Trophoblast cell (in vitro differentiated cells and primary cell): ENCODE data around the gene RASSF1.

ENCODE experiments used
- DNase-seq, 2 donors: peaks; one replicate each; pipeline ENCODE4 v3.0.0-alpha.2; 2016
- H2AFZ ChIP-seq: 2 replicates; pipeline ENCODE4 v1.6.1; 2013; ENCODE audit warnings: low read length, moderate library complexity, mild to moderate bottlenecking; ENCODE audit not compliant: insufficient read depth, poor library complexity
- H2AK5ac ChIP-seq: 2 replicates; pipeline ENCODE4 v1.6.1; 2013; ENCODE audit warnings: mild to moderate bottlenecking, low read length
- H2BK120ac ChIP-seq: 2 replicates; pipeline ENCODE4 v1.6.1; 2013; ENCODE audit warnings: low read length, mild to moderate bottlenecking, moderate library complexity; ENCODE audit not compliant: insufficient read depth, poor library complexity
- H2BK12ac ChIP-seq: 2 replicates; pipeline ENCODE4 v1.6.1; 2013; ENCODE audit warnings: mild to moderate bottlenecking, low read length, moderate library complexity
- H2BK5ac ChIP-seq: 2 replicates; pipeline ENCODE4 v1.6.1; 2013; ENCODE audit warnings: low read length, low read depth, moderate library complexity, mild to moderate bottlenecking; ENCODE audit not compliant: poor library complexity
- H3K14ac ChIP-seq: 2 replicates; pipeline ENCODE4 v1.6.1; 2013; ENCODE audit warnings: mild to moderate bottlenecking, low read length
- H3K18ac ChIP-seq: 2 replicates; pipeline ENCODE4 v1.6.1; 2013; ENCODE audit warnings: mild to moderate bottlenecking, low read length
- H3K23ac ChIP-seq: 2 replicates; pipeline ENCODE4 v1.6.1; 2013; ENCODE audit warnings: low read length
- H3K27ac ChIP-seq: 2 replicates; pipeline ENCODE4 v1.5.1; 2013; ENCODE audit warnings: low read depth, mild to moderate bottlenecking, inconsistent platforms, low read length, moderate library complexity
- H3K27me3 ChIP-seq: 2 replicates; pipeline ENCODE4 v1.6.1; 2013; ENCODE audit warnings: inconsistent platforms, mild to moderate bottlenecking, low read length, moderate library complexity; ENCODE audit not compliant: insufficient read depth
- H3K36me3 ChIP-seq, 2 experiments: 1 replicate in 1 of 2; 2 replicates in 1 of 2; pipeline ENCODE4 v1.6.1; 2013; ENCODE audit warnings: low read length in 2 of 2, mild to moderate bottlenecking in 2 of 2, moderate library complexity in 1 of 2; ENCODE audit not compliant: insufficient read depth in 2 of 2, control insufficient read depth in 1 of 2
- H3K4ac ChIP-seq: 2 replicates; pipeline ENCODE4 v1.6.1; 2013; ENCODE audit warnings: low read depth, mild to moderate bottlenecking, low read length, moderate library complexity
- H3K4me1 ChIP-seq, 2 experiments: 1 replicate in 1 of 2; 2 replicates in 1 of 2; pipeline ENCODE4 v1.6.1; 2013; ENCODE audit warnings: low read length in 2 of 2, mild to moderate bottlenecking in 2 of 2, moderate library complexity in 1 of 2; ENCODE audit not compliant: insufficient read depth in 2 of 2, control insufficient read depth in 1 of 2
- H3K4me2 ChIP-seq: 2 replicates; pipeline ENCODE4 v1.6.1; 2013; ENCODE audit warnings: inconsistent platforms, mild to moderate bottlenecking, low read length, moderate library complexity
- H3K4me3 ChIP-seq: 2 replicates; pipeline ENCODE4 v1.5.1; 2013; ENCODE audit warnings: mild to moderate bottlenecking, low read depth, low read length, inconsistent platforms
- H3K79me1 ChIP-seq: one replicate; pipeline ENCODE4 v1.6.1; 2013; ENCODE audit warnings: low read length
- H3K79me2 ChIP-seq: 2 replicates; pipeline ENCODE4 v1.6.1; 2013; ENCODE audit warnings: low read length, mild to moderate bottlenecking; ENCODE audit not compliant: control insufficient read depth, insufficient read depth, poor library complexity
- H3K9ac ChIP-seq: 2 replicates; pipeline ENCODE4 v1.6.1; 2013; ENCODE audit warnings: mild to moderate bottlenecking, low read length
- H3K9me3 ChIP-seq: 2 replicates; pipeline ENCODE4 v1.6.1; 2013; ENCODE audit warnings: low read depth, mild to moderate bottlenecking, control low read depth, inconsistent platforms, low read length; ENCODE audit not compliant: insufficient read depth
- H4K12ac ChIP-seq: 2 replicates; pipeline ENCODE4 v1.6.1; 2013; ENCODE audit warnings: low read depth, mild to moderate bottlenecking, low read length, moderate library complexity
- H4K8ac ChIP-seq: 2 replicates; pipeline ENCODE4 v1.6.1; 2013; ENCODE audit warnings: low read depth, mild to moderate bottlenecking, low read length, moderate library complexity
- H4K91ac ChIP-seq: one replicate; pipeline ENCODE4 v1.6.1; 2013; ENCODE audit warnings: low read depth, mild to moderate bottlenecking, low read length, moderate library complexity
- WGBS: extraction: QIAGEN DNeasy Blood & Tissue Kit; methylation state at CpG from one replicate; pipeline ENCODE4 v1.1.7; 2013; ENCODE audit warnings: missing lambda C conversion rate; ENCODE audit not compliant: insufficient read length, insufficient coverage; ENCODE audit errors: extremely low coverage; 5-methylcytosine and 5-hydroxymethylcytosine counted together

Gene RASSF1

GRCh38 chr3:50325497-50326181 is 15.0 kb downstream of the RASSF1 start:
- Histone ChIP-seq H3K14ac (no peak overlapping the region), H3K79me2 (peaks cover 15% of the 10 kb centered on the region), H2BK5ac (no peak overlapping the region), H3K79me1 (peaks cover 19% of the 10 kb centered on the region), H3K9me3 (peaks cover 1% of the 10 kb centered on the region), H3K27ac (no peak overlapping the region), H4K91ac (no peak overlapping the region), H2AFZ (no peak overlapping the region), H3K23ac (no peak overlapping the region), H3K9ac (no peak overlapping the region), H3K27me3 (no peaks in the 10 kb centered on the region), H3K4me2 (no peak overlapping the region), H3K4ac (no peak overlapping the region), H3K36me3 (peaks cover 28 to 30% of the 10 kb centered on the region in 2 experiments), H2BK12ac (no peak overlapping the region), H4K12ac (no peak overlapping the region), H4K8ac (no peak overlapping the region), H3K4me1 (peaks cover 14 to 18% of the 10 kb centered on the region in 2 experiments), H2AK5ac (no peak overlapping the region), H2BK120ac (no peak overlapping the region), H3K4me3 (no peak overlapping the region), H3K18ac (no peak overlapping the region)
- WGBS = no CpG with 5 or more reads among the region's 11 CpGs
- no peak for DNase-seq

GRCh38 chr3:50325113-50325480 is 15.5 kb downstream of the RASSF1 start:
- Histone ChIP-seq H3K79me2 (peaks cover 19% of the 10 kb centered on the region), H3K23ac (no peak overlapping the region), H2BK120ac (no peak overlapping the region), H2BK5ac (no peak overlapping the region), H2BK12ac (no peak overlapping the region), H3K9ac (no peak overlapping the region), H3K27ac (no peak overlapping the region), H3K4ac (no peak overlapping the region), H4K91ac (no peak overlapping the region), H3K27me3 (no peaks in the 10 kb centered on the region), H3K14ac (no peak overlapping the region), H3K9me3 (peaks cover 1% of the 10 kb centered on the region), H2AFZ (no peak overlapping the region), H3K4me2 (no peak overlapping the region), H3K18ac (no peak overlapping the region), H3K4me1 (peaks cover 19 to 22% of the 10 kb centered on the region in 2 experiments), H4K12ac (no peak overlapping the region), H2AK5ac (no peak overlapping the region), H3K4me3 (no peak overlapping the region), H3K36me3 (peaks cover 23 to 25% of the 10 kb centered on the region in 2 experiments), H3K79me1 (peaks cover 19% of the 10 kb centered on the region), H4K8ac (no peak overlapping the region)
- DNase-seq = no peak
- no CpG with 5 or more reads among the region's 2 CpGs for WGBS

DNA sequence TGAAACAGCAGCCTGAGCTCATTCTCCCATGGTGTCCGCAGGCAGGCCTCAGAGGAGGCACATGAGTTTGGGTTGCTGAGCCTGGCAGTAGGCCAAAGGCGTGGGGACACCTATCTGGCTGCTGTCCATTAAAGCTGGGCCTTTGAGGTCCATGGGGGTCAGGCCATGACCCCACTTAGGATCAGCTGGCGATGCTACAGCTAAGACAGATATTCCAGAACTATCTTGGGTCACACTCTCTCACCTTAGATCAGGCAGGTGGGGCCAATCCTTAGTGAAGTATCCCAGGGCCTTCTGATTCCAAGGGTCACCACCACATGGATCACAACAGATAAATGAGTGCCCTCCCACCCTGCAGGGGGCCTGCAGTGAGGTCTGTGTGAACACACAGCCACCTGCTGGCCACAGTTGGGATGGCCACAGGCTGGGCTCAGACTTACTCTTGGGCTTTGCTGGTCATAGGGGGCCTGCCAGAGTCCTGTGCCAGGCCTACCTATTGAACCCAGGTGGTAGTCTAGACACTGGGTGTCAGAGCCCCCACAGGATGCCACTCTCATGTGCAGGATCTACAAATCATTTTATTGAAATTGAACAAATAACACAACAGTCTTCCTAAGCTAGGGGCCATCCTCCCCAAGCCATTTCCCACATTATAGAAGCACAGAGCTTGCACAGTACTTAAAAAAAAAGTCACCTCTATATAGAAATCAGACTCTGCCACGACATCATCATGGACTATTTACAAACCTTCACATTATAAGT is 16.1 kb downstream of the RASSF1 start:
- Histone ChIP-seq H2BK12ac (no peak overlapping the region), H3K4me1 (peaks cover 22 to 27% of the 10 kb centered on the region in 2 experiments), H3K4me2 (no peak overlapping the region), H4K91ac (no peak overlapping the region), H3K27me3 (no peaks in the 10 kb centered on the region), H4K12ac (no peak overlapping the region), H2AK5ac (peak overlapping the region; percentile 14), H3K9me3 (peaks cover 1% of the 10 kb centered on the region), H2BK120ac (no peak overlapping the region), H3K79me2 (peaks cover 19% of the 10 kb centered on the region), H3K27ac (no peak overlapping the region), H3K4me3 (no peak overlapping the region), H3K79me1 (peaks cover 19% of the 10 kb centered on the region), H3K36me3 (peaks cover 23 to 24% of the 10 kb centered on the region in 2 experiments), H3K14ac (no peak overlapping the region), H3K18ac (no peak overlapping the region), H3K9ac (no peak overlapping the region), H2BK5ac (no peak overlapping the region), H2AFZ (no peak overlapping the region), H4K8ac (no peak overlapping the region), H3K23ac (no peak overlapping the region), H3K4ac (no peak overlapping the region)
- WGBS = no CpG with 5 or more reads among the region's 4 CpGs
- DNase-seq = peak; percentile 67 to 81

DNA sequence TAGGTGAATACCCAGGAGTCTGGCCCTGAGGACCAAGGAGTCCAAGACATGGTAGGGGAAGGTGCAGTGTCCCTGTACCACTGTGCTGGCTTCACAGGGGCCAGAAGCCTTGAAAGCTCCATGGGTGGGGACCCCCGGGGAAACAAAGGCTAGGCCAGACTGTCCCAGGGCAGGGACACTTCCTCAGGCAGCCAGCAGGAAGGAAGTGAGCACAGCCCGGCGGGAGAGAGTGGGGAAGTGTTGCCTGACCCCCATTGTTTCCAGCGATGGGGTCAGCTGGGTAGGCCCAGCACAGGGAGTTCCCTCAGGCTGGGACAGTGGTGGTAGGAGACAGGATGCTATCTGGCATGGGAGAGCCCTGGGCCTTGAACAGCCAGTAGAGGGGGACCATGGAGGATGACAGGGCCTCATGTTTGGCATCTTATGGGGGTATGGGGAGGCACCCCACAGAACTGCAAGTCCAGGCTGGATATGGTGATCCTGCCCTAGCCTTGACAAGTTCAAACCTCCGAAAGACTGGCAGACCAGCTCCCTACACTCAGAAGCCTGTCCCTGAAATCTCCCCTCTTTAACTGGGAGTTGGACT is 16.9 kb downstream of the RASSF1 start:
- peaks cover 25 to 26% of the 10 kb centered on the region in 2 experiments for H3K36me3 ChIP-seq
- no peaks in the 10 kb centered on the region for H3K27me3 ChIP-seq
- peaks cover 19% of the 10 kb centered on the region for H3K79me1 ChIP-seq
- no peak overlapping the region for H3K27ac ChIP-seq
- no peak overlapping the region for H2AFZ ChIP-seq
- no peak overlapping the region for H3K18ac ChIP-seq
- no peak for DNase-seq
- WGBS = no CpG with 5 or more reads among the region's 5 CpGs
- H3K4me1 ChIP-seq = peaks cover 24 to 27% of the 10 kb centered on the region in 2 experiments
- no peak overlapping the region for H2BK120ac ChIP-seq
- no peak overlapping the region for H3K14ac ChIP-seq
- H4K12ac ChIP-seq = no peak overlapping the region
- H3K4me2 ChIP-seq = no peak overlapping the region
- no peak overlapping the region for H2BK12ac ChIP-seq
- H2AK5ac ChIP-seq = no peak overlapping the region
- no peak overlapping the region for H3K23ac ChIP-seq
- H4K8ac ChIP-seq = no peak overlapping the region
- no peak overlapping the region for H4K91ac ChIP-seq
- peaks cover 19% of the 10 kb centered on the region for H3K79me2 ChIP-seq
- no peak overlapping the region for H3K9ac ChIP-seq
- peaks cover 1% of the 10 kb centered on the region for H3K9me3 ChIP-seq
- H3K4ac ChIP-seq = no peak overlapping the region
- H2BK5ac ChIP-seq = no peak overlapping the region
- no peak overlapping the region for H3K4me3 ChIP-seq
